GM19328 (cell line): ENCODE data around the gene NOD1.
"Not testable (repeated sequence)": the region's sequence is repeated elsewhere in the genome, so short reads cannot be mapped to it uniquely, and the experiment has no call there.

ENCODE experiments used
- ATAC-seq: cut with Tn5 transposase; IDR thresholded peaks from one replicate; pipeline ENCODE4 v1.9.1; 2021; ENCODE audit warnings: mild to moderate bottlenecking, moderate library complexity; ENCODE audit not compliant: unreplicated experiment

The NOD1 gene

GRCh38 chr7:30422922-30423321 is 55.7 kb downstream of the NOD1 start:
- no peak for ATAC-seq

DNA sequence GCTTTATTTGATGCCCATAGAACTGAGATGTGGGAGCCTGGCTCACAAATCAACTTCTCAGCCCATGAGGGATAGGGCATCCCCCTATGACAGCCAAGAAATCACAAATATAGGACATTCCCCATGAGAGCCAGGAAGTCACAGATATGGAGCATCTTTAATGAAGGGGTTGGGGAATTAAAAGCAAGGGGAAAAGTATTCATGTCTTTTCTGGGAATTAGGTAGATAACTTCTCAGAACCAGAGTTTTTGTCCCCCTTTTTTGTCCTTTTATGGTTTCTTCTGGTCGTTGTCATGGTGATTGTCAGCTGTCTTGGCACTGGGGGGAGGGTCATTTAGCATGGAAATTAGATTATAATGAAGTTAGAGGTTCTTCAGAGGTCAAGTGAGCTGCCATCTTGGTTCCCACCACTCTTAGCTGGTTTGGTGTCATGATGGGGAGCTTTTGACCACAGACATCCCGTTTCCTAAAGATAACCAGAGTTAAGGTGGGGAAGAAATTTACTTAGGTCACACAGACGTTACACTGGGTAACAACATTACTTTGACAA is 56.9 kb downstream of the NOD1 start:
- no peak for ATAC-seq

DNA sequence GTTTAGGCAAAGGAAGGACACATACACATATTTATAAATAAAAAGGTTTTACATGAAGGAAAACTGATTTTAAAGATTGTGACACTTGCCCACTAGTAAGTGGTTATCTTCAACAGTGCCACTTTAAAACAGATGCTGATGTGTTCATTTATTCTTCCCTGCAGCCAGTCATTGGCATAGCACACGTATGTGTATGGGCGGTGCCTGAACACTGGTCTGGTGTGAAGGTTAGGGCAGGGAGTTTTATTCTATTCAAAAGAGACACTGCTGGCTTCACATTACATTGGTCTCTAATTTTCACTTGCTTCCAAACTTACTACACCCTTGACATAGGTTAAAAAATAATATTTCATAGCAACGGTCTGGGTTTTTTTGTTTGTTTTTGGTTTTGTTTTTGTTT is 57.9 kb downstream of the NOD1 start:
- no peak for ATAC-seq

GRCh38 chr7:30420080-30420479 is 58.5 kb downstream of the NOD1 start:
- ATAC-seq = not testable (repeated sequence)

- no peak for ATAC-seq
Measured at GRCh38 chr7:30413864-30414263, 64.7 kb downstream of the NOD1 start.

- no peak for ATAC-seq
Measured at GRCh38 chr7:30412782-30413504, 65.6 kb downstream of the NOD1 start.

DNA sequence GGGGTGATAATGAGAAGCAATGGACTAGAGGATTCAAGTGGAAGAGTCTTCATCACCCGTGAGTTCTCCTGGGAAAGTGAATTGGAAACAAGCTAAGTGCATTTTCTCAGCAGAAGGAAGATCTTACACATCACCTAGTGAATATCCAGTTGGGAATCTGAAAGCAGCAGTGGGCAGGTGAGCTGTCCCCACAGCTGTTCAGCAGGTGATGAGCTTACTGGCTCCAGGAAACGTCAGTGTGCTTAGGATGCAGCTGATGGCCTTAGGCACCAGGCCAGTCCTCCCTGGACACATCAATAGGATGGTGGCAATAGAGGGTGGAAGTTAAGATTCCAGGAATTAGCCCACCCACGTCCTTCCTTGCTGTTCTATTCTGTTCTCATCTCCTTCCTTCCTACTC is 66.7 kb downstream of the NOD1 start:
- no peak for ATAC-seq

DNA sequence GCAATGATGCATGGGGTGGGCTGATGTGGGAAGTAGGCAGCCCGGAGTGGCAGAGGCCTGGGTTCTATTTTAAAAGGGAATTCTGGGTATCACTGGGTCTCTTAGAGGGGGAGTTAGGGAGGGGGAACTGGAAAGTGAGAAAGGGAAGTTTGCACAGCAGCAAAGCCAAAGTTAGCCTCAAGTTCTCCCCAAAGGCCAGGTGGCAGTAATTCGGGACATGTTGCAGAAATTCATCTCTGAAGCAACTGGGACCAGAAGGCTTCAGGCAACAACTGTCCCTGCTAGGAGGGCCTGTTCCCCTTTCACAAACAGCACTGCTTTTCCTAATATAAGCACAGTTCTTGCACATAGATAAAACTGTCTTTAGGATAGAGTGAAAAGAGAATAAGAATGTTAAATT is 67.4 kb downstream of the NOD1 start:
- no peak for ATAC-seq

- no peak for ATAC-seq
Measured at GRCh38 chr7:30406664-30407425, 71.7 kb downstream of the NOD1 start.

- ATAC-seq = no peak
Measured at GRCh38 chr7:30405179-30405578, 73.4 kb downstream of the NOD1 start.

DNA sequence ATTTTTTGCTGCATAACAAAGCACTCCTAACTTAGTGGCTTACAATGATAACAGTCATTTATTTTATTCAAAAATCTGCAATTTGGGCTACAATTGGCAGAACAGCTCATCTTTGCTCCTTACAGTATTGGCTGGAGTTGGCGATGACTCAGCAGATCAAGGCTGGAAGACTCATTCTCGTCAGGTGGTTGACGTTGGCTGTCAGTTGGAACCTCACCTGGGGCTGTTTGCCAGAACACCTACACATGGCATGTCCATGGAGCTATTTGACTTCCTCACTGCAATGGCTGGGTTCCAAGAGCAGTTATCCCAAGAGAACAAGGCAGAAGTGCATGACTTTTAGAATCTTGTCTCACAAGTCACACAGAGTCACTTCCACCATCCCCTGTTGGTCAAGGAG is 75.1 kb downstream of the NOD1 start:
- ATAC-seq = no peak

GRCh38 chr7:30396389-30396788 is 82.2 kb downstream of the NOD1 start:
- ATAC-seq = no peak

GRCh38 chr7:30395676-30396075 is 82.9 kb downstream of the NOD1 start:
- no peak for ATAC-seq

GRCh38 chr7:30391806-30392205 is 86.8 kb downstream of the NOD1 start:
- ATAC-seq = no peak

DNA sequence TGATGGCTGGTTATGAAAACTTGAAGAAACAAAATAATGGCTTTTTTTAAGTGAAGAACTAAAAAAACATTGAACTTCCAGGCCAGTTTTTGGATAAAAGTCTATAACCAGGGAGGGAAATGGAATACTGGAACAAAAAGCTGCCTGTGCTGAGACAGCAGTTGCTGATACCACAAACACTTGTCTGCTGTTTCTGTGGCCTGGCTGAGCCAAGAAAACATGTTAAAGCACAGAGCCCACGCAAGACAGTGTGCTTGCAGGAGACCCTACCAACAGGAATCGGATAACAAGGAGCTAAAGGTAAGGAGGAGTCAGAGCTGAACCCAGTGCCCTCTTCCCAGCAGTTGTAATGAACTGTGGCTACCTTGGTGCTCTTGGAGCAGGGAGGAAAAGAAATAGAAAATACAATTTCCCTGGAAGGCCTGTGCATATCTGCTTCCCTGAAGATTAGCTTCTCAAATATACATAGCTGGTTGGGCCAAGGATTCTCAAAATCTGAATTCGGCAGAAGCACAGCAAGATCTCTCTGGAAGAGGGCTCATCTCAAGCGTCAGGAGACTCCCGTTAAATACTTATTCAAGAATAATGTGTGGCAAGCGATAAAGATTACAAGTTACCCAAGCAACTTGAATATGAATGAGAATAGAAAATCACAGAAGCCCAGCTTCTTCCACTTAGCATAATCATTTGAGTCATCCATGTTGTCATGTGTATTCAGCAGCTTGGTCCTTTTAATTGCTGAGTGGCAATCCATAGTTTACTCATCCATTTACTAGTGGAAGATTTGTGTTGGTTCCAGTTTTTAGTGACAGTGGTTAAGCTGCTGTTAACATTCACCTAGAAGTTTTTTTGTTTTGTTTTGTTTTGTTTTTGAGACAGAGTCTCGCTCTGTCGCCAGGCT is 87.6 kb downstream of the NOD1 start:
- no peak for ATAC-seq

- no peak for ATAC-seq
Measured at GRCh38 chr7:30389791-30390190, 88.8 kb downstream of the NOD1 start.

DNA sequence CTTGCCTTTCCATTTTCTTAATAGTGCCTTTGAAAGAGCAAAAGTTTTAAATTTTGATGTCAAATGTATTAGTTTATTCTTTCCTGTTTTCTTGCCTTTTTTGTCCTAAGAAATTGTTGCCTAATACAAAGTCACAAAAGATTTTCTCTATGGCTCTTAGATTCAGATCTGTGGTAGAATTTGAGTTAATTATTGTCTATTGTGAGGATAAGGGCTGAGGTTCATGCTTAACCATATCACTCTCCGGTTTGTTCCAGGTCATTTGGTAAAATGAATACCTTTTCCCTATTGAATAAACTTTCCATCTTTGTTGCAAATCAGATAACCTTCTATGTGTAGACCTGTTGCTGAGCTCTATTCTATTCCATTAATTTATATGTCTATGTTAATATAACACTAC is 96.0 kb downstream of the NOD1 start:
- ATAC-seq = no peak

- not testable (repeated sequence) for ATAC-seq
Measured at GRCh38 chr7:30380824-30381223, 97.8 kb downstream of the NOD1 start.

GRCh38 chr7:30380294-30380693 is 98.3 kb downstream of the NOD1 start:
- ATAC-seq = no peak

DNA sequence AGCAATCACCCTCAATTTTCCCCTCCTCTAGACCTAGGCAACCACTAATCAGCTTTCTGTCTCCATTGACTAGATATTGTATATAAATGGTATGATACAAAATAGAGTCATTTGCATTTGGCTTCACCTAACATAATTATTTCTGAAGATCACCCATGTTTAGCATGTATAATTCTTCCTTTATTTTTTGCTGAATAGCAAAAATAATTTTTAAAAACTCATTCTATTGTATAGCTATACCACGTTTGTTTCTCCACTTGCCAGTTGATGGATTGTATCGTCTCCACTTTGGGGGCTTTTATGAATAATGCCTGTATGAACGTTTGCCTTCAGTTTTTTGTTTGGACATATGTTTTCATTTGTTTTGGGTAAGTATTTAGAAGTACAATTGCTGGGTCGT is 98.8 kb downstream of the NOD1 start:
- no peak for ATAC-seq

DNA sequence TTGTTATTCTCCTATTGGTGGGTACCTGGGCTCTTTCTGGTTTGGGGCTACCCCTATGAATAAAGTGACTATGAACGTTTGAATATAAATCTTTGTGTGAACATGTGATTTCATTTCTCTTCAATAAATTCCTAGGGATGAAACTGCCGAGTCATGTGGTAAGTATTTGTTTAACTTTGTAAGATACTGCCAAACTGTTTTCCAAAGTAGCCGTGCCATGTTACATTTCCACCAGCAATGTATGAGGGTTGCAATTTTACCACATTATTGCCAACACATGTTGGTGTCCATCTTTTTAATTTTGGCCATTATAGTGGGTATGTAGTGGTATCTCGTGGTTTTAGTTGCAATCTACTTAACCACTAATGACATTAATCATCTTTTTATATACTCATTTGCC is 99.5 kb downstream of the NOD1 start:
- no peak for ATAC-seq
